SK-N-SH (cell line): ENCODE data around the gene UBE2D2. TPM values are rescaled to one million over a fixed set of nuclear protein-coding genes. Genes with fewer than 3 reads are reported as not detected.

Source experiments
- CTCF ChIA-PET: fragments of 300-600, 350-600 bp; formaldehyde crosslinking; extraction: SDS; loops from one replicate; lab custom pipeline; 2021; lab: Yijun Ruan, JAX
- POLR2A ChIA-PET: fragments of 350-600 bp; sonication (Branson Sonifier 250); formaldehyde crosslinking; extraction: SDS; loops from one replicate; lab custom pipeline; 2020; ENCODE audit warnings: antibody characterized with exemption, inconsistent platforms; lab: Yijun Ruan, JAX
- DNase-seq: peaks from one replicate; pipeline ENCODE4 v3.0.0; 2012
- H2AFZ ChIP-seq: fragments of 200-600 bp; sonication (generic); 2 replicates; pipeline ENCODE4 v1.8.1; 2016; ENCODE audit warnings: antibody characterized with exemption, mild to moderate bottlenecking, low read depth
- H3F3A ChIP-seq: fragments of 200-600 bp; sonication (generic); replicated peaks from 2 replicates; pipeline ENCODE3; 2016; ENCODE audit warnings: antibody characterized with exemption, mild to moderate bottlenecking; ENCODE audit not compliant: insufficient read depth
- H3K27ac ChIP-seq, 2 experiments: fragments of 200-500 bp in 1 of 2; fragments of 200-600 bp in 1 of 2; sonication (Bioruptor generic) in 1 of 2; sonication (generic), shearing (Covaris generic) in 1 of 2; 2 replicates each; pipeline versions ENCODE4 v1.5.1 to v1.6.1; 2014 to 2016; ENCODE audit warnings: low read depth in 2 of 2, inconsistent platforms in 1 of 2, low read length in 1 of 2, mild to moderate bottlenecking in 1 of 2, mixed read lengths in 1 of 2
- H3K27me3 ChIP-seq: fragments of 200-600 bp; sonication (generic), shearing (Covaris generic); 2 replicates; pipeline ENCODE4 v1.6.1; 2016; ENCODE audit warnings: mixed run types; ENCODE audit not compliant: insufficient read depth
- H3K36me3 ChIP-seq, 2 experiments: fragments of 200-500 bp in 1 of 2; fragments of 200-600 bp in 1 of 2; sonication (Bioruptor generic) in 1 of 2; sonication (generic) in 1 of 2; replicated peaks in 1 of 2; 2 replicates each; pipeline versions ENCODE3 to v1.5.1; 2014 to 2016; ENCODE audit warnings: low read length in 1 of 2, mild to moderate bottlenecking in 1 of 2; ENCODE audit not compliant: insufficient read depth in 2 of 2, control insufficient read depth in 1 of 2
- H3K4me1 ChIP-seq, 2 experiments: fragments of 200-500 bp in 1 of 2; fragments of 200-600 bp in 1 of 2; sonication (Bioruptor generic) in 1 of 2; sonication (generic), shearing (Covaris generic) in 1 of 2; 2 replicates each; pipeline versions ENCODE4 v1.5.1 to v1.6.1; 2014 to 2016; ENCODE audit warnings: low read depth in 1 of 2, low read length in 1 of 2, mixed run types in 1 of 2; ENCODE audit not compliant: insufficient read depth in 2 of 2, control insufficient read depth in 1 of 2
- H3K4me2 ChIP-seq: fragments of 200-600 bp; sonication (generic), shearing (Covaris generic); 2 replicates; pipeline ENCODE4 v1.6.1; 2017; ENCODE audit warnings: mixed run types
- H3K4me3 ChIP-seq, 2 experiments: fragments of 200-500 bp in 1 of 2; fragments of 200-600 bp in 1 of 2; sonication (Bioruptor generic) in 1 of 2; sonication (generic), shearing (Covaris generic) in 1 of 2; 2 replicates each; pipeline versions ENCODE4 v1.5.1 to v1.8.1; 2014 to 2016; ENCODE audit warnings: low read depth in 2 of 2, inconsistent platforms in 1 of 2, low read length in 1 of 2, mild to moderate bottlenecking in 1 of 2, mixed read lengths in 1 of 2, moderate library complexity in 1 of 2
- H3K79me2 ChIP-seq: fragments of 200-600 bp; sonication (generic); 2 replicates; pipeline ENCODE4 v1.8.1; 2017; ENCODE audit warnings: mild to moderate bottlenecking; ENCODE audit not compliant: insufficient read depth
- H3K9ac ChIP-seq: fragments of 200-600 bp; sonication (generic); 2 replicates; pipeline ENCODE4 v1.6.1; 2017; ENCODE audit warnings: mixed run types
- H3K9me2 ChIP-seq: fragments of 200-600 bp; sonication (generic); 2 replicates; pipeline ENCODE4 v1.6.1; 2017; ENCODE audit warnings: mixed run types
- H3K9me3 ChIP-seq: fragments of 200-600 bp; sonication (generic); 2 replicates; pipeline ENCODE4 v1.6.1; 2017; ENCODE audit warnings: mixed run types, mild to moderate bottlenecking, moderate library complexity
- H4K20me1 ChIP-seq: fragments of 200-600 bp; sonication (generic); 2 replicates; pipeline ENCODE4 v1.6.1; 2017; ENCODE audit warnings: mild to moderate bottlenecking, mixed run types; ENCODE audit not compliant: insufficient read depth
- CHD2 ChIP-seq: fragments of 150-350 bp; IDR thresholded peaks from 2 replicates; pipeline ENCODE4 v1.6.1; 2018; ENCODE audit warnings: low read length; ENCODE audit not compliant: partially characterized antibody
- FOSL2 ChIP-seq: IDR thresholded peaks from 2 replicates; pipeline ENCODE4 v1.4.0; 2012; ENCODE audit warnings: low read depth, mild to moderate bottlenecking, moderate library complexity, borderline replicate concordance
- FOXJ3 ChIP-seq: sonication (generic); formaldehyde crosslinking; IDR thresholded peaks from 2 replicates; pipeline ENCODE4 v1.5.1; 2020; ENCODE audit warnings: mild to moderate bottlenecking, missing genetic modification reagents
- PBX3 ChIP-seq: IDR thresholded peaks from 2 replicates; pipeline ENCODE4; 2012
- POLR2AphosphoS5 ChIP-seq: IDR thresholded peaks from 2 replicates; pipeline ENCODE4 v1.6.1; 2012; ENCODE audit warnings: low read depth, low read length
- RFX5 ChIP-seq: IDR thresholded peaks from 2 replicates; pipeline ENCODE4 v1.6.1; 2012; ENCODE audit warnings: mild to moderate bottlenecking, improper control_type of control experiment, low read length
- TEAD4 ChIP-seq: IDR thresholded peaks from 2 replicates; pipeline ENCODE4 v1.4.0; 2012; ENCODE audit warnings: mild to moderate bottlenecking, borderline replicate concordance; ENCODE audit not compliant: insufficient read depth
- ZBTB33 ChIP-seq: IDR thresholded peaks from 2 replicates; pipeline ENCODE4 v1.4.0; 2012; ENCODE audit warnings: low read depth, borderline replicate concordance
- WGBS: methylation state at CpG from one replicate; pipeline ENCODE4 v1.1.6; 2017; ENCODE audit warnings: low lambda C conversion rate; 5-methylcytosine and 5-hydroxymethylcytosine counted together
- polyA plus RNA-seq, 3 experiments: library from polyadenylated mRNA; depleted of rRNA; stranded (reverse); fragments of >200 nt; gene quantifications; 2 replicates each; pipeline ENCODE4 v1.2.3, GENCODE V29; 2012
- TF ChIP-seq, protein P1 (sequence below): IDR thresholded peaks from 2 replicates; pipeline ENCODE4 v1.4.0; 2012; ENCODE audit warnings: low read depth
- TF ChIP-seq, protein P2 (sequence below): fragments of 200-600 bp; sonication (generic); IDR thresholded peaks from 2 replicates; pipeline ENCODE4 v1.6.1; 2017; ENCODE audit warnings: antibody characterized with exemption, mild to moderate bottlenecking, moderate library complexity

Gene UBE2D2
- polyA plus RNA-seq, 1 of the 3 experiments (the other 2 are of a cell fraction) = 24.5 TPM

- TF ChIP-seq FOSL2 (no peak), CHD2 (no peak), RFX5 (no peak), PBX3 (no peak)
- TF ChIP-seq, protein P1, sequence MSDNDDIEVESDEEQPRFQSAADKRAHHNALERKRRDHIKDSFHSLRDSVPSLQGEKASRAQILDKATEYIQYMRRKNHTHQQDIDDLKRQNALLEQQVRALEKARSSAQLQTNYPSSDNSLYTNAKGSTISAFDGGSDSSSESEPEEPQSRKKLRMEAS = no peak
- TF ChIP-seq, protein P2, sequence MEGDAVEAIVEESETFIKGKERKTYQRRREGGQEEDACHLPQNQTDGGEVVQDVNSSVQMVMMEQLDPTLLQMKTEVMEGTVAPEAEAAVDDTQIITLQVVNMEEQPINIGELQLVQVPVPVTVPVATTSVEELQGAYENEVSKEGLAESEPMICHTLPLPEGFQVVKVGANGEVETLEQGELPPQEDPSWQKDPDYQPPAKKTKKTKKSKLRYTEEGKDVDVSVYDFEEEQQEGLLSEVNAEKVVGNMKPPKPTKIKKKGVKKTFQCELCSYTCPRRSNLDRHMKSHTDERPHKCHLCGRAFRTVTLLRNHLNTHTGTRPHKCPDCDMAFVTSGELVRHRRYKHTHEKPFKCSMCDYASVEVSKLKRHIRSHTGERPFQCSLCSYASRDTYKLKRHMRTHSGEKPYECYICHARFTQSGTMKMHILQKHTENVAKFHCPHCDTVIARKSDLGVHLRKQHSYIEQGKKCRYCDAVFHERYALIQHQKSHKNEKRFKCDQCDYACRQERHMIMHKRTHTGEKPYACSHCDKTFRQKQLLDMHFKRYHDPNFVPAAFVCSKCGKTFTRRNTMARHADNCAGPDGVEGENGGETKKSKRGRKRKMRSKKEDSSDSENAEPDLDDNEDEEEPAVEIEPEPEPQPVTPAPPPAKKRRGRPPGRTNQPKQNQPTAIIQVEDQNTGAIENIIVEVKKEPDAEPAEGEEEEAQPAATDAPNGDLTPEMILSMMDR = no peak
- TF ChIP-seq, all 33 proteins: peak for 0
Measured at GRCh38 chr5:139676406-139676805, 115.3 kb downstream of the UBE2D2 start (continued).

DNA sequence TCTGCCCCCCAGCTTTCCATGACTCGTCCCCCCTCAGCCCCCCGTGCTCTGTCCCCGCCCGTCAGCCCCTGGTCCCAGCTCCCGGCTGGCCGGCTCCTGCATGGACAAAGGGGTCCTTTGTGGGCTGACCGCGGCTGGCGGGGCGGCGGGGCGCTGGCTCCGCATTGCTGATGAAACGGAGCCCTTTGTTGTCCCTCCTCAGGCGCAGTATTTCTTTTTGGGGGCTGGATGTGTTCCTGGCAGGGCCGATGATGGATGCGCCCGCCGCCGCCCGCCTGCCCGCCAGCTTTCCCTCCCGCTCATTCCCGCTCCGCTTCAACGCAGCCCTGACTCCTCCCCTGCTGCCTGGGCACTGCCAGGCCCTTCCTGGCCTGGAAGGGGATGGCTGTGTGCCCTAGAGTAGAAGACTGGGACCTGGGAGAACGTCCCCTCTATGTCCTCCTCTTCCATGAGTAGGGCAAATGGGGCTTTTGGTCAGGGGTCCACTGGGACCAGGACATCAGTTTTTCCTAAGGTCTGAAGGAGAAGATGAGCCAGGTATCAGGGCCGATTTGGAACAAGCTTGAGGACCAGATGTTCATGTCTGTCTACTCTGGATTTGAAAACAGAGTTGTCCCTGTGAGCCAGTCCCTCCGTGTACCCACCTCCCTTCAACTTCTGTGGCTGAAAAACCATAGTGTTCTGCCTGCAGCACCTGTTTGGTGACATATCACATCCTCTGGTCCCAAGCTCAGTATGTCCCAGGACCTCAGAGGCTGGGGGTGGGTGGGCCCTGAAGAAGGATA is 116.0 kb downstream of the UBE2D2 start:
- TF ChIP-seq PBX3 = no peak
- no peak for TF ChIP-seq POLR2AphosphoS5
- no peak for TF ChIP-seq TEAD4
- TF ChIP-seq FOXJ3 = 0 out of 2 replicates have a peak, but pooled peaks have one; percentile 34
- TF ChIP-seq, protein P2 = no peak
- peak; percentile 58; the same call in 1 of the 2 replicates for TF ChIP-seq ZBTB33
- ChIA-PET POLR2A (interaction anchor here (0.6 to 3.1 kb wide), 19 partner anchors 10 to 100 kb away, joined by 3 to 34 read pairs (median 4); partner anchors contain the start of gene CXXC5), CTCF (interaction anchor here (0.8 to 10.3 kb wide), 15 partner anchors 12 to 110 kb away, joined by 3 to 73 read pairs (median 6); partner anchors contain the start of gene CXXC5)
- no peak overlapping the region for H3K9ac ChIP-seq
- H4K20me1 ChIP-seq = peaks cover 89% of the 10 kb centered on the region
- peak; percentile 86 for DNase-seq
- peaks cover 28 to 64% of the 10 kb centered on the region in 2 experiments; a peak in 3 of 4 replicates for H3K4me1 ChIP-seq
- peak overlapping the region; percentile 25; the same call in 1 of the 2 replicates for H3K4me2 ChIP-seq
- no peaks in the 10 kb centered on the region for H3K27me3 ChIP-seq
- H3K36me3 ChIP-seq = peaks cover 13 to 22% of the 10 kb centered on the region in 2 experiments
- WGBS = 64% methylated on average over 29 of the region's 29 CpGs
- H3K9me3 ChIP-seq = no peaks in the 10 kb centered on the region
- H3K79me2 ChIP-seq = peaks cover 93% of the 10 kb centered on the region
- peaks cover under 1% of the 10 kb centered on the region for H3F3A ChIP-seq
- no peaks in the 10 kb centered on the region for H3K9me2 ChIP-seq
- peak overlapping the region; percentile 54 to 99; a peak in 3 of 4 replicates for H3K27ac ChIP-seq
- H2AFZ ChIP-seq = no peak overlapping the region
- no peak overlapping the region for H3K4me3 ChIP-seq
